Measurements from ENCODE around the gene USH2A.

- TF ChIP-seq CTCF (IDR thresholded peaks at IDR 0.05; ENCODE audit: borderline replicate concordance, extremely low read depth, low read length, poor library complexity, severe bottlenecking) (no peak), EZH2 (IDR thresholded peaks at IDR 0.05; ENCODE audit: borderline replicate concordance, low read depth, low read length, severe bottlenecking) (no peak)
Measured at GRCh38 chr1:216032961-216033614, 390.2 kb downstream of the USH2A start.

Measured in DND-41 (cell line).